HEK293 (cell line): Measurements from ENCODE around the gene TPI1.

Experiments
- CTCF ChIA-PET: fragments of 350-600 bp; formaldehyde crosslinking; extraction: SDS; loops from one replicate; lab custom pipeline; 2021; ENCODE audit warnings: antibody characterized with exemption; lab: Yijun Ruan, JAX
- POLR2A ChIA-PET: fragments of 300-600 bp; formaldehyde crosslinking; extraction: SDS; loops from one replicate; lab custom pipeline; 2020; ENCODE audit warnings: antibody characterized with exemption, inconsistent platforms; lab: Yijun Ruan, JAX
- H3K27ac ChIP-seq: fragments of 200-500 bp; sonication (Bioruptor generic); 2 replicates; pipeline ENCODE4 v1.5.1; 2014; ENCODE audit warnings: low read depth, low read length, control low read depth, inconsistent platforms; ENCODE audit errors: extremely low read depth
- H3K36me3 ChIP-seq, 2 experiments: fragments of 200-500 bp in 1 of 2; sonication (Bioruptor generic) in 1 of 2; 1 replicate in 1 of 2; 2 replicates in 1 of 2; pipeline ENCODE4 v1.5.1; 2014 to 2017; ENCODE audit warnings: inconsistent platforms in 2 of 2, low read length in 2 of 2; ENCODE audit not compliant: control insufficient read depth in 2 of 2, insufficient read depth in 1 of 2
- H3K4me1 ChIP-seq: fragments of 200-500 bp; sonication (Bioruptor generic); 2 replicates; pipeline ENCODE4 v1.5.1; 2014; ENCODE audit warnings: mild to moderate bottlenecking, low read length, inconsistent platforms; ENCODE audit not compliant: control insufficient read depth, insufficient read depth
- H3K4me3 ChIP-seq: 2 replicates; pipeline ENCODE4 v1.5.1; 2011; ENCODE audit warnings: low read depth, mild to moderate bottlenecking, control low read depth, low read length, moderate library complexity
- H3K9me3 ChIP-seq: fragments of 200-500 bp; sonication (Bioruptor generic); 2 replicates; pipeline ENCODE4 v1.5.1; 2014; ENCODE audit warnings: low read depth, low read length, inconsistent platforms; ENCODE audit not compliant: control insufficient read depth, insufficient read depth
- GFI1B ChIP-seq: fragments of 450-650 bp; formaldehyde crosslinking; IDR thresholded peaks from 2 replicates; pipeline ENCODE4 v1.5.1; 2016; ENCODE audit warnings: missing biosample characterization, missing genetic modification characterization
- HOXD13 ChIP-seq: sonication (generic); formaldehyde crosslinking; IDR thresholded peaks from 2 replicates; pipeline ENCODE4 v1.8.0; 2022; ENCODE audit warnings: missing genetic modification reagents, borderline replicate concordance
- PBX3 ChIP-seq: sonication (generic); formaldehyde crosslinking; IDR thresholded peaks from 2 replicates; pipeline ENCODE4 v1.8.1; 2022; ENCODE audit warnings: mild to moderate bottlenecking, moderate library complexity, missing genetic modification reagents
- SETDB1 ChIP-seq: IDR thresholded peaks from one replicate; pipeline ENCODE4 v1.6.1; 2017; ENCODE audit warnings: mild to moderate bottlenecking, low read length, moderate library complexity, mixed read lengths; ENCODE audit not compliant: insufficient read length
- WT1 ChIP-seq: fragments of 450-650 bp; formaldehyde crosslinking; IDR thresholded peaks from 2 replicates; pipeline ENCODE4 v1.5.1; 2016; ENCODE audit warnings: missing biosample characterization, missing genetic modification characterization
- YY2 ChIP-seq: fragments of 450-650 bp; formaldehyde crosslinking; IDR thresholded peaks from 2 replicates; pipeline ENCODE4 v1.5.1; 2016; ENCODE audit warnings: missing biosample characterization, missing genetic modification characterization
- ZBTB1 ChIP-seq: fragments of 450-650 bp; formaldehyde crosslinking; IDR thresholded peaks from 2 replicates; pipeline ENCODE4 v1.5.1; 2016; ENCODE audit warnings: missing biosample characterization, missing genetic modification characterization
- ZBTB6 ChIP-seq: fragments of 450-650 bp; formaldehyde crosslinking; IDR thresholded peaks from 2 replicates; pipeline ENCODE4 v1.5.1; 2017; ENCODE audit warnings: missing biosample characterization, missing genetic modification characterization
- ZBTB8A ChIP-seq: fragments of 450-650 bp; formaldehyde crosslinking; IDR thresholded peaks from 2 replicates; pipeline ENCODE4 v1.5.1; 2016; ENCODE audit warnings: missing biosample characterization, missing genetic modification characterization
- ZFHX2 ChIP-seq: fragments of 450-650 bp; formaldehyde crosslinking; conservative IDR thresholded peaks from 2 replicates; pipeline ENCODE4 v1.5.1; 2016; ENCODE audit warnings: missing biosample characterization, missing genetic modification characterization
- ZNF10 ChIP-seq: fragments of 450-650 bp; formaldehyde crosslinking; IDR thresholded peaks from 2 replicates; pipeline ENCODE4 v1.5.1; 2017; ENCODE audit warnings: missing biosample characterization, missing genetic modification characterization
- ZNF114 ChIP-seq: fragments of 450-650 bp; formaldehyde crosslinking; IDR thresholded peaks from 2 replicates; pipeline ENCODE4 v1.5.0; 2017; ENCODE audit warnings: missing biosample characterization, missing genetic modification characterization
- ZNF121 ChIP-seq: fragments of 450-650 bp; formaldehyde crosslinking; IDR thresholded peaks from 2 replicates; pipeline ENCODE4 v1.5.1; 2016; ENCODE audit warnings: missing biosample characterization, missing genetic modification characterization
- ZNF140 ChIP-seq: fragments of 450-650 bp; formaldehyde crosslinking; IDR thresholded peaks from 2 replicates; pipeline ENCODE4 v1.5.1; 2016; ENCODE audit warnings: missing biosample characterization, missing genetic modification characterization
- ZNF184 ChIP-seq: fragments of 450-650 bp; IDR thresholded peaks from 2 replicates; pipeline ENCODE4 v1.5.1; 2018; ENCODE audit warnings: missing biosample characterization, mild to moderate bottlenecking, missing genetic modification characterization
- ZNF19 ChIP-seq: fragments of 450-650 bp; formaldehyde crosslinking; IDR thresholded peaks from 2 replicates; pipeline ENCODE4; 2016; ENCODE audit warnings: missing biosample characterization, missing genetic modification characterization, low read depth
- ZNF266 ChIP-seq: fragments of 450-650 bp; formaldehyde crosslinking; IDR thresholded peaks from 2 replicates; pipeline ENCODE4 v1.5.1; 2016; ENCODE audit warnings: missing biosample characterization, missing genetic modification characterization, low read depth
- ZNF280D ChIP-seq: fragments of 450-650 bp; formaldehyde crosslinking; IDR thresholded peaks from 2 replicates; pipeline ENCODE4 v1.5.1; 2016; ENCODE audit warnings: missing biosample characterization, missing genetic modification characterization
- ZNF335 ChIP-seq: fragments of 450-650 bp; formaldehyde crosslinking; conservative IDR thresholded peaks from 2 replicates; pipeline ENCODE4 v1.5.1; 2016; ENCODE audit warnings: missing biosample characterization, missing genetic modification characterization
- ZNF350 ChIP-seq: fragments of 450-650 bp; formaldehyde crosslinking; IDR thresholded peaks from 2 replicates; pipeline ENCODE4 v1.5.0; 2017; ENCODE audit warnings: missing biosample characterization, mild to moderate bottlenecking, missing genetic modification characterization
- ZNF366 ChIP-seq: fragments of 450-650 bp; formaldehyde crosslinking; conservative IDR thresholded peaks from 2 replicates; pipeline ENCODE4 v1.5.1; 2016; ENCODE audit warnings: missing biosample characterization, missing genetic modification characterization
- ZNF530 ChIP-seq: fragments of 450-650 bp; formaldehyde crosslinking; IDR thresholded peaks from 2 replicates; pipeline ENCODE4 v1.5.1; 2016; ENCODE audit warnings: low read depth, missing biosample characterization, missing genetic modification characterization
- ZNF560 ChIP-seq: fragments of 450-650 bp; formaldehyde crosslinking; IDR thresholded peaks from 2 replicates; pipeline ENCODE4 v1.5.1; 2017; ENCODE audit warnings: missing biosample characterization, missing genetic modification characterization, borderline replicate concordance
- ZNF580 ChIP-seq: fragments of 450-650 bp; formaldehyde crosslinking; IDR thresholded peaks from 2 replicates; pipeline ENCODE4 v1.5.1; 2016; ENCODE audit warnings: missing biosample characterization, missing genetic modification characterization
- ZNF596 ChIP-seq: fragments of 450-650 bp; IDR thresholded peaks from 2 replicates; pipeline ENCODE4 v1.5.0; 2018; ENCODE audit warnings: missing biosample characterization, mild to moderate bottlenecking, missing genetic modification characterization, moderate library complexity
- ZNF660 ChIP-seq: fragments of 450-650 bp; IDR thresholded peaks from 2 replicates; pipeline ENCODE4 v1.5.1; 2018; ENCODE audit warnings: missing biosample characterization, mild to moderate bottlenecking, missing genetic modification characterization
- ZSCAN23 ChIP-seq: fragments of 450-650 bp; formaldehyde crosslinking; IDR thresholded peaks from 2 replicates; pipeline ENCODE4 v1.5.1; 2016; ENCODE audit warnings: missing biosample characterization, missing genetic modification characterization
- ZSCAN4 ChIP-seq: fragments of 450-650 bp; formaldehyde crosslinking; IDR thresholded peaks from 2 replicates; pipeline ENCODE4 v1.5.1; 2017; ENCODE audit warnings: missing biosample characterization, missing genetic modification characterization

Gene TPI1

GRCh38 chr12:6902448-6902847 lies 35.1 kb downstream of the TPI1 start:
- TF ChIP-seq ZSCAN4 (tag by site-specific recombination) (no peak), ZBTB1 (tag by site-specific recombination) (no peak), ZNF530 (tag by site-specific recombination) (no peak), ZNF19 (no peak), ZNF596 (tag by site-specific recombination) (no peak), ZBTB6 (tag by site-specific recombination) (no peak), ZNF140 (no peak), ZNF121 (no peak), ZNF280D (no peak), WT1 (no peak), ZNF184 (tag by site-specific recombination) (no peak), ZNF266 (no peak), ZNF660 (no peak), ZNF335 (no peak), ZNF366 (tag by site-specific recombination) (no peak), YY2 (tag by site-specific recombination) (no peak), ZBTB8A (no peak), ZFHX2 (tag by site-specific recombination) (no peak), HOXD13 (CRISPR knock-in tag) (no peak)
- TF ChIP-seq, all 188 proteins: peak for 0
- ChIA-PET POLR2A (interaction anchor here (1.0 to 2.6 kb wide), 3 partner anchors 11 to 42 kb away, joined by 3 to 7 read pairs (median 4); partner anchors contain the start of gene SPSB2), CTCF (interaction anchor here (0.6 to 2.3 kb wide), 5 partner anchors 11 to 33 kb away, joined by 3 to 9 read pairs (median 4); partner anchors contain the start of gene SPSB2)
- H3K27ac ChIP-seq = no peak overlapping the region
- peaks cover 13% of the 10 kb centered on the region; the same call in 1 of the 2 replicates for H3K4me1 ChIP-seq
- no peak overlapping the region for H3K4me3 ChIP-seq
- no peaks in the 10 kb centered on the region for H3K9me3 ChIP-seq
- no peaks in the 10 kb centered on the region for H3K36me3 ChIP-seq

- peak overlapping the region; percentile 57; the same call in 1 of the 2 replicates for H3K27ac ChIP-seq
- no peak overlapping the region for H3K4me3 ChIP-seq
- ChIA-PET CTCF (interaction anchor here (1.2 to 2.3 kb wide), 2 partner anchors 12 to 22 kb away, joined by 8 to 9 read pairs; no protein-coding TSS in a partner anchor), POLR2A (interaction anchor here (0.6 to 2.6 kb wide), 7 partner anchors 10 to 180 kb away, joined by 3 to 10 read pairs (median 7); partner anchors contain the start of genes COPS7A, SPSB2, TPI1 and USP5)
- H3K9me3 ChIP-seq = no peaks in the 10 kb centered on the region
- peaks cover 13% of the 10 kb centered on the region; the same call in 1 of the 2 replicates for H3K4me1 ChIP-seq
- H3K36me3 ChIP-seq = no peaks in the 10 kb centered on the region
- no peak for TF ChIP-seq ZNF350
- TF ChIP-seq ZNF10 (tag by site-specific recombination) = no peak
- TF ChIP-seq GFI1B (tag by site-specific recombination) = no peak
- TF ChIP-seq ZNF580 (tag by site-specific recombination) = no peak
- TF ChIP-seq ZNF560 (tag by site-specific recombination) = no peak
- TF ChIP-seq PBX3 (CRISPR knock-in tag) = no peak
- peak; percentile 42; the same call in 1 of the 2 replicates for TF ChIP-seq ZNF366 (tag by site-specific recombination)
- TF ChIP-seq ZSCAN23 = no peak
- TF ChIP-seq ZNF114 (tag by site-specific recombination) = no peak
- TF ChIP-seq SETDB1 = no peak
Measured at GRCh38 chr12:6903722-6904121, 36.4 kb downstream of the TPI1 start.
